ENCODE results near the gene RASAL2.

- TF ChIP-seq, protein P1, sequence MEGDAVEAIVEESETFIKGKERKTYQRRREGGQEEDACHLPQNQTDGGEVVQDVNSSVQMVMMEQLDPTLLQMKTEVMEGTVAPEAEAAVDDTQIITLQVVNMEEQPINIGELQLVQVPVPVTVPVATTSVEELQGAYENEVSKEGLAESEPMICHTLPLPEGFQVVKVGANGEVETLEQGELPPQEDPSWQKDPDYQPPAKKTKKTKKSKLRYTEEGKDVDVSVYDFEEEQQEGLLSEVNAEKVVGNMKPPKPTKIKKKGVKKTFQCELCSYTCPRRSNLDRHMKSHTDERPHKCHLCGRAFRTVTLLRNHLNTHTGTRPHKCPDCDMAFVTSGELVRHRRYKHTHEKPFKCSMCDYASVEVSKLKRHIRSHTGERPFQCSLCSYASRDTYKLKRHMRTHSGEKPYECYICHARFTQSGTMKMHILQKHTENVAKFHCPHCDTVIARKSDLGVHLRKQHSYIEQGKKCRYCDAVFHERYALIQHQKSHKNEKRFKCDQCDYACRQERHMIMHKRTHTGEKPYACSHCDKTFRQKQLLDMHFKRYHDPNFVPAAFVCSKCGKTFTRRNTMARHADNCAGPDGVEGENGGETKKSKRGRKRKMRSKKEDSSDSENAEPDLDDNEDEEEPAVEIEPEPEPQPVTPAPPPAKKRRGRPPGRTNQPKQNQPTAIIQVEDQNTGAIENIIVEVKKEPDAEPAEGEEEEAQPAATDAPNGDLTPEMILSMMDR (IDR thresholded peaks at IDR 0.05; ENCODE audit: insufficient read depth, low read length, poor library complexity, severe bottlenecking), result no peak
- no peak for TF ChIP-seq EZH2phosphoT487 (conservative IDR thresholded peaks at IDR 0.05; ENCODE audit: low read length)
These were observed 214.5 kb downstream of the RASAL2 start for GRCh38 chr1:178308438-178308837.
